ENCODE measurements around the gene SLCO3A1.

Gene SLCO3A1

GRCh38 chr15:92029767-92030166, 176.3 kb downstream of the SLCO3A1 start (continued):
- TF ChIP-seq PRDM6 (tag by site-specific recombination; IDR thresholded peaks at IDR 0.05) (no peak), ZNF623 (tag by site-specific recombination; IDR thresholded peaks at IDR 0.05) (no peak), ZNF560 (tag by site-specific recombination; IDR thresholded peaks at IDR 0.05; ENCODE audit: borderline replicate concordance) (no peak)

GRCh38 chr15:92033314-92033713, 179.8 kb downstream of the SLCO3A1 start:
- ChIA-PET POLR2A (no interaction called here), CTCF (no interaction called here)
- H3K27ac ChIP-seq (ENCODE audit: extremely low read depth, low read depth, low read length), result no peak overlapping the region
- H3K4me1 ChIP-seq (ENCODE audit: control insufficient read depth, insufficient read depth, low read length), result no peaks in the 10 kb centered on the region
- H3K36me3 ChIP-seq (ENCODE audit: control insufficient read depth in 2 of 2, insufficient read depth in 1 of 2, low read length in 2 of 2), result no peaks in the 10 kb centered on the region
- H3K9me3 ChIP-seq (ENCODE audit: control insufficient read depth, insufficient read depth, low read depth, low read length), result no peaks in the 10 kb centered on the region
- H3K4me3 ChIP-seq (ENCODE audit: low read depth, low read length), result no peak overlapping the region
- TF ChIP-seq ZNF366 (tag by site-specific recombination; conservative IDR thresholded peaks at IDR 0.05), result no peak
- no peak for TF ChIP-seq PBX3 (CRISPR knock-in tag; IDR thresholded peaks at IDR 0.05)
- TF ChIP-seq ZNF362 (tag by site-specific recombination; IDR thresholded peaks at IDR 0.05), result no peak
- no peak for TF ChIP-seq ZNF302 (tag by site-specific recombination; IDR thresholded peaks at IDR 0.05; ENCODE audit: low read depth)
- no peak for TF ChIP-seq GLI2 (tag by site-specific recombination; IDR thresholded peaks at IDR 0.05; ENCODE audit: borderline replicate concordance, low read depth)
- no peak for TF ChIP-seq AEBP2 (tag by site-specific recombination; IDR thresholded peaks at IDR 0.05; ENCODE audit: borderline replicate concordance)
- no peak for TF ChIP-seq ZNF211 (tag by site-specific recombination; IDR thresholded peaks at IDR 0.05; ENCODE audit: low read depth)
- no peak for TF ChIP-seq OSR2 (tag by site-specific recombination; IDR thresholded peaks at IDR 0.05)

GRCh38 chr15:92033723-92034122, 180.2 kb downstream of the SLCO3A1 start:
- Histone ChIP-seq H3K4me1 (ENCODE audit: control insufficient read depth, insufficient read depth, low read length) (no peaks in the 10 kb centered on the region), H3K36me3 (ENCODE audit: control insufficient read depth in 2 of 2, insufficient read depth in 1 of 2, low read length in 2 of 2) (no peaks in the 10 kb centered on the region)
- CTCF ChIA-PET, result no interaction called here

More at GRCh38 chr15:92033723-92034122, 180.2 kb downstream of the SLCO3A1 start:
- no peak overlapping the region for H3K27ac ChIP-seq (ENCODE audit: extremely low read depth, low read depth, low read length)
- TF ChIP-seq ZBTB20 (tag by site-specific recombination; IDR thresholded peaks at IDR 0.05), result no peak
- no peak for TF ChIP-seq ZBTB21 (tag by site-specific recombination; IDR thresholded peaks at IDR 0.05)
- no peak for TF ChIP-seq ZNF518A (tag by site-specific recombination; conservative IDR thresholded peaks at IDR 0.05; ENCODE audit: low read depth)
- no peak for TF ChIP-seq ZNF169 (tag by site-specific recombination; IDR thresholded peaks at IDR 0.05)
- no peak for TF ChIP-seq ZFP37 (tag by site-specific recombination; IDR thresholded peaks at IDR 0.05)
- no peak for TF ChIP-seq ZNF791 (tag by site-specific recombination; IDR thresholded peaks at IDR 0.05)
- no peak for TF ChIP-seq ZNF274 (IDR thresholded peaks at IDR 0.05; ENCODE audit: low read length)
- no peak for TF ChIP-seq ZNF274 (tag by site-specific recombination; IDR thresholded peaks at IDR 0.05; ENCODE audit: borderline replicate concordance)
- no peak for TF ChIP-seq HIC1 (tag by site-specific recombination; IDR thresholded peaks at IDR 0.05)
- no peak overlapping the region for H3K4me3 ChIP-seq (ENCODE audit: low read depth, low read length)
- POLR2A ChIA-PET, result no interaction called here
- H3K9me3 ChIP-seq (ENCODE audit: control insufficient read depth, insufficient read depth, low read depth, low read length), result no peaks in the 10 kb centered on the region
